Mesothelial cell of epicardium (in vitro differentiated cells): Measurements from ENCODE around the gene NUTM2F. TPM values are rescaled to one million over a fixed set of nuclear protein-coding genes. Genes with fewer than 3 reads are reported as not detected.
"Not testable (repeated sequence)": the region's sequence is repeated elsewhere in the genome, so short reads cannot be mapped to it uniquely, and the experiment has no call there.

Source experiments
- DNase-seq, 2 experiments: peaks; one replicate each; pipeline ENCODE4 v3.0.0; 2021; ENCODE audit warnings: low spot score in 2 of 2; ENCODE audit not compliant: unreplicated experiment in 2 of 2
- H3K27ac Mint-ChIP-seq: 2 replicates; pipeline ENCODE4 v1.8.0; 2021; ENCODE audit warnings: mixed read lengths
- H3K27me3 Mint-ChIP-seq: 2 replicates; pipeline ENCODE4 v1.8.0; 2021; ENCODE audit warnings: low read depth, mixed read lengths
- H3K36me3 Mint-ChIP-seq: 2 replicates; pipeline ENCODE4 v1.8.0; 2021; ENCODE audit warnings: mixed read lengths
- H3K4me1 Mint-ChIP-seq: 2 replicates; pipeline ENCODE4 v1.8.0; 2021; ENCODE audit warnings: mixed read lengths
- H3K4me3 Mint-ChIP-seq: 2 replicates; pipeline ENCODE4 v1.8.0; 2021; ENCODE audit warnings: mild to moderate bottlenecking, moderate library complexity, mixed read lengths
- H3K9me3 Mint-ChIP-seq: 2 replicates; pipeline ENCODE4 v1.8.0; 2021; ENCODE audit warnings: mixed read lengths
- CTCF ChIP-seq: fragments of 200-600 bp; sonication (generic); IDR thresholded peaks from one replicate; pipeline ENCODE4 v1.5.0; 2021; ENCODE audit warnings: antibody characterized with exemption; ENCODE audit not compliant: unreplicated experiment
- total RNA-seq: library from RNA; stranded (reverse); gene quantifications from 3 replicates; pipeline ENCODE4 v1.2.1, GENCODE V29; 2021

NUTM2F gene
- total RNA-seq, 1 donor from 2014 or later: 0.38 TPM

DNA sequence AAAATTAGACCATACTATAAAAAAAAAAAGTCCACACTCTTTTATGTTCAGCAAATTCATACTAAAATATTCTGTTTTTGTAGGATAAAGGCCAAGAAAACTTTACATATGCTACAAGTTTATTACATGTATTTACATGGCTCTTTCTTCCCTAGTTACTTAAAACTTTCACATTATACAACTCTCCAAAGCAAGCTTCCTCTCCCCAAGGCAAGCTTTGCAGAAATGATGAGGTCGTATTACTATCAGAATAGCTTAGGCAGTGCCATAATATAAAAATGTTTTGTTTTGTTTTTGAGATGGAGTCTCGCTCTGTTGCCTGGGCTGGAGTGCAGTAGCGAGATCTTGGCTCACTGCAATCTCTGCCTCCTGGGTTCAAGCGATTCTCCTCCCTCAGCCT lies 8.0 kb upstream of the NUTM2F start:
- not testable (repeated sequence) for H3K9me3 Mint-ChIP-seq

GRCh38 chr9:94325583-94325982 lies 2.9 kb downstream of the NUTM2F start:
- not testable (repeated sequence) for DNase-seq, H3K36me3 Mint-ChIP-seq, H3K4me3 Mint-ChIP-seq, H3K27me3 Mint-ChIP-seq, H3K9me3 Mint-ChIP-seq, H3K27ac Mint-ChIP-seq, H3K4me1 Mint-ChIP-seq

More for the DNA sequence above, 8.0 kb upstream of the NUTM2F start:
- DNase-seq, H3K27ac Mint-ChIP-seq, H3K36me3 Mint-ChIP-seq, H3K4me3 Mint-ChIP-seq, H3K27me3 Mint-ChIP-seq, H3K4me1 Mint-ChIP-seq: not testable (repeated sequence)

- not testable (repeated sequence) for H3K9me3 Mint-ChIP-seq, H3K4me1 Mint-ChIP-seq, H3K36me3 Mint-ChIP-seq, H3K27ac Mint-ChIP-seq, DNase-seq, H3K27me3 Mint-ChIP-seq, H3K4me3 Mint-ChIP-seq
These were observed 5.2 kb downstream of the NUTM2F start for GRCh38 chr9:94323153-94323798.

DNA sequence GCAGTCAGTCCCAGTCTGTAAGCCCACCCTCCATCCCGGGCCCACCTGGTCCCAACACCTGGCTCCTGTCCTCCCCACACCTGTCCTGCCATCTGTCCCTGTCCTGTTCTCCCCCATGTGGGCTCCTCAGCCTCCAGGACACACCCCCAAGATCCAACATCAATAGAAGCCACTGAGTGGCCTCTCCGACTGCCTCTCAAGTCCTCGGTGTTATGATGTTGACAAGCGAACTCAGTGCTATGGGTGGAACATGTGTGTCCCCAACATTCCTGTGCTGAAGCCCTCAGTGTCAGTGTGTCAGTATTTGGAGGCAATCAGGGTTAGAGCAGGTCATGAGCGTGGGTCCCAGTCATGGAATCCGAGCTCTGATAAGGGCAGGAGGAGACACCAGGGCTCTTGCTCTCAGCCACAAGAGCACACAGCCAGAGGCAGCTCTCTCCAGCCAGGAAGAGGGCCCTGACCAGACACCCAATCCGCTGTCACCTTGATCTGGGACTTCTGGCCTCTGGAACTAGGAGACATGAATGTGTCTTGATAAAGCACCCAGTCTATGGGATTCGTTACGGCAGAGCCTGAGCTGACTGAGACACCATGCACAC lies 6.0 kb downstream of the NUTM2F start:
- H3K27ac Mint-ChIP-seq, H3K36me3 Mint-ChIP-seq: not testable (repeated sequence)

DNA sequence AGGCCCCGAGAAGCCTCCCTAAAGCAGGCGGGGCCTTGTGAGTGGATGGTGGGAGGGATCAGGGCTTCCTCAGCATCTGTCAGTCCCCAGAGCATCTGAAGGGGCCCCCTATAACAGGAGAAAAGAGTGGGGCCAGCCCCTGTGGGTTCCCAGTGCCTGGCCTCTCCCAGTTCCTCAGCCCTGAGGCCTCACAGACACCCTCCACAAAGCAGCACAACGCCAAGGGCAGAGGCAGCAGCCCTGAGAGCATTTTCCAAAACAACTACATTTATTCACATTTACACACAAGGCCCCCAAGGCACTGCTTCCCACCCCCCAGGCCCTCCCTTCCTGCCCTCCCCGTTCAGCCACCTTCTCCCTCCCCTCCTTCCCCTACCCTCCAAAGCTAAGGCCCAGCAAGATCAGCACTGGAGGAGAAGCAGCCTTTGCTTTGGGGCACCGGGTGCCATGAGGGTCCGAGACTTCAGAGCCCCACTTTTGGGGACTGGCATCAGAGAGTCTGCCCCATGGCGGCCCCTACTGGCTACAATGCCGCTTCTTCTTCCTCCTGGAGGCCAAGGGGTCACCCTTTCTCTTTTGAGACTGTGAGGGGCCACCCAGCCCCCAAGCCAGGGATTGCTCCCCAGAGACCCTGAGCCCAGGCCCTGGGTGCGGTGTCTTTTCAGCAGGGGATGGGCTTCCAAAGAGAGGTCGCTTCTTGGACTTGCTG lies 10.3 kb downstream of the NUTM2F start:
- H3K9me3 Mint-ChIP-seq, H3K4me3 Mint-ChIP-seq, DNase-seq, H3K27ac Mint-ChIP-seq, H3K36me3 Mint-ChIP-seq, H3K27me3 Mint-ChIP-seq, H3K4me1 Mint-ChIP-seq: not testable (repeated sequence)

More for the DNA sequence above, 6.0 kb downstream of the NUTM2F start:
- not testable (repeated sequence) for H3K27me3 Mint-ChIP-seq, H3K4me3 Mint-ChIP-seq, H3K9me3 Mint-ChIP-seq, H3K4me1 Mint-ChIP-seq, DNase-seq

GRCh38 chr9:94316236-94316635 lies 12.2 kb downstream of the NUTM2F start:
- H3K27ac Mint-ChIP-seq, H3K27me3 Mint-ChIP-seq, H3K36me3 Mint-ChIP-seq, H3K9me3 Mint-ChIP-seq, H3K4me1 Mint-ChIP-seq, H3K4me3 Mint-ChIP-seq, DNase-seq: not testable (repeated sequence)

DNA sequence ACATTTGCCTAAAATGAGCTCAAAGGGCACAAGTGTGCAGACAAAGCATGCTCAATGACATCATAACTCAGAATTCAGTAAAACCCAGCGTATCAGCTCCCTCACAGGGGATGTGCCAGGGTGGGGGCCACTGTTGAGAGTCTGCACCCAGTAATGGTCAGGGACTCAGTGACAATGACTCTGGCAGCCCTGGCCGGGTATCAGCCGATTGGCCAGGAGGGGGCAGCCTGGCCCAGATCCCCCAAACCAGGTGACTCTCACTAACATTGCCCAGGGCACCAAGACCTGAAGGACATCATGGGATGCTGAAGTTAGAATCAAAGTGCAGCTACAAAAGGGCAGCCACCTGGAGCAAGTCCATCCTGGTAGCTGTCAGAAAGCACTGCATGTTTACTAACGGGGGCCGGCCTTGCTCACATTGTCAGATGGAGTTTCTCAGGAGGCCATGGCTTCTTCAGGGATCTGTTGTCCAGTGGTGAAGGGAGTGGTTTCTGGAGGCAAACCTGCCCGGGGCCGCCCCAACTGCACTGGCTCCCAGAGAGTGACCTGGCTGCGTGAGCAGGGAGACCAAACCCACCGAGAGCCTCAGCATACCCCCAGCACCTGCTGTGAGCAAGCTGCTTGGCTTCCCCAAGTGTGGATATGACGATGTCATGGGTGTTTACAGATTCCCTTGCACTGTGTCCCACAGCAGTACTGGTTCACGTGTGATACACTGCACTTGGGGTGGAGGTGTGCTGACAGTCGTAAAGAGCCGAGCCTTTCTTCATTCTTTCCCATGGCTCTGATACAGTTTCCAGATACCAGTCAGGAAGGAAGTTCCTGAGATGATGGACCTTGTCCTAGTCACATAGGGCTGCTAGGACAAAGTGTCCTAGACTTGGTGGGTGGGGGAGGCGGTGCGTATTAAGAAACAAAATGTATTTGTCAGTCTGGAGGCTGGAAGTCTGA lies 13.1 kb downstream of the NUTM2F start:
- H3K9me3 Mint-ChIP-seq, H3K27ac Mint-ChIP-seq, H3K27me3 Mint-ChIP-seq, H3K36me3 Mint-ChIP-seq, H3K4me3 Mint-ChIP-seq, H3K4me1 Mint-ChIP-seq, DNase-seq: not testable (repeated sequence)

DNA sequence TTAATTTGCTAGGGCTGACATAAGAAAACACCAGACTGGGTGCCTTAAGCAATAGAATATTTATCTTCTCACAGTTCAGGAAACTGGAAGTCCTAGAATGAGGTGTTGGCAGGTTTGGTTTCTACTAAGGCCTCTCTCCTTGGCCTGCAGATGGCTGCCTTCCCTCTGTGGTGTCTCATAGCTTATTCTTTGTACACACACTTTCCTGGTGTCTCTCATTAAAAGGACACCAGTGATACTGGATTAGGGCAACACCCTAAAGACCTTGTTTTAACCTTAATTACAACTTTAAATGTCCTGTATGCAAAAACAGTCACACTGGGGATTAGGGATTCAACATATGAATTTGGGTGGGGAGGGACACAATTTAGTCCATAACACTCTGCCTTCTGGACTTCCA lies 25.1 kb downstream of the NUTM2F start:
- no peaks in the 10 kb centered on the region for H3K9me3 Mint-ChIP-seq
- DNase-seq: no peak
- no peak overlapping the region for H3K27ac Mint-ChIP-seq
- no peak overlapping the region for H3K4me3 Mint-ChIP-seq
- TF ChIP-seq CTCF: no peak
- peaks cover 12% of the 10 kb centered on the region for H3K36me3 Mint-ChIP-seq
- H3K4me1 Mint-ChIP-seq: no peaks in the 10 kb centered on the region
- no peaks in the 10 kb centered on the region for H3K27me3 Mint-ChIP-seq

DNA sequence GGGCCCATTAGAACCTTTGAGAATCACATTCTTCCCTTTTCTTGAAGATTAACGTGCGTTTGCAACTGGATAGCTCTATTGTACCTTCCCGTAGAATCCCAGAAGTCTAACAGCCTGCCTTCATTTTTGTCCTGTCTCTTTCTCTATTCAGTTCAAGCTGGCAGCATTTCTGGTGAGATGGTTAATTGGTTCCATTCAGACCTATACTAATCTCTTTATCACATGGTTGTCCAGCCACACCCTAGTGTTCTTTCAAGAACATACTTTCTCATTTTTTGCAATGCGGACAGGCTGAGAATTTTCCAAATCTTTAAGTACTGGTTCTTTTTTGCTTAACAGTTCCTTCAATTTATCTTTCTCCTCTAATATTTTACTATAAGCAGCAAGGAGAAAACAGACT lies 26.0 kb downstream of the NUTM2F start:
- H3K27ac Mint-ChIP-seq: no peak overlapping the region
- H3K4me1 Mint-ChIP-seq: no peaks in the 10 kb centered on the region
- no peaks in the 10 kb centered on the region for H3K9me3 Mint-ChIP-seq
- no peak for TF ChIP-seq CTCF
- no peaks in the 10 kb centered on the region for H3K27me3 Mint-ChIP-seq
- peaks cover 12% of the 10 kb centered on the region for H3K36me3 Mint-ChIP-seq
- H3K4me3 Mint-ChIP-seq: no peak overlapping the region
- no peak for DNase-seq
